Neural crest cell (in vitro differentiated cells): ENCODE results near the gene FARP2. TPM values are rescaled to one million over a fixed set of nuclear protein-coding genes. Genes with fewer than 3 reads are reported as not detected.
"Not testable (repeated sequence)": the region's sequence is repeated elsewhere in the genome, so short reads cannot be mapped to it uniquely, and the experiment has no call there.

ENCODE experiments used
- DNase-seq: peaks from one replicate; pipeline ENCODE4 v3.0.0; 2021; ENCODE audit warnings: low read depth, mixed read lengths, low spot score
- H3K27ac Mint-ChIP-seq: one replicate; pipeline ENCODE4 v1.8.0; 2021; ENCODE audit warnings: mild to moderate bottlenecking, mixed read lengths; ENCODE audit not compliant: unreplicated experiment
- H3K27me3 Mint-ChIP-seq: 2 replicates; pipeline ENCODE4 v1.8.0; 2021; ENCODE audit warnings: low read depth, mild to moderate bottlenecking, mixed read lengths
- H3K36me3 Mint-ChIP-seq: 2 replicates; pipeline ENCODE4 v1.8.0; 2021; ENCODE audit warnings: low read depth, mild to moderate bottlenecking, mixed read lengths
- H3K4me1 Mint-ChIP-seq: 2 replicates; pipeline ENCODE4 v1.8.0; 2021; ENCODE audit warnings: mixed read lengths
- H3K4me3 Mint-ChIP-seq: one replicate; pipeline ENCODE4 v1.8.0; 2021; ENCODE audit warnings: mild to moderate bottlenecking, mixed read lengths
- H3K9me3 Mint-ChIP-seq: 2 replicates; pipeline ENCODE4 v1.8.0; 2021; ENCODE audit warnings: mixed read lengths
- CTCF ChIP-seq: fragments of 200-600 bp; sonication (generic); conservative IDR thresholded peaks from 2 replicates; pipeline ENCODE4 v1.5.0; 2021; ENCODE audit warnings: antibody characterized with exemption, mild to moderate bottlenecking
- total RNA-seq: library from RNA; stranded (reverse); gene quantifications from 2 replicates; pipeline ENCODE4 v1.2.1, GENCODE V29; 2021

FARP2 gene
- total RNA-seq, 1 donor from 2014 or later: 36.1 TPM

- TF ChIP-seq CTCF: no peak
- Mint-ChIP-seq H3K9me3 (no peaks in the 10 kb centered on the region), H3K4me3 (no peak overlapping the region), H3K27ac (no peak overlapping the region), H3K27me3 (no peaks in the 10 kb centered on the region), H3K36me3 (peaks cover 7% of the 10 kb centered on the region), H3K4me1 (peaks cover 21% of the 10 kb centered on the region)
- DNase-seq: no peak
Measured at GRCh38 chr2:241381872-241382271, 25.8 kb downstream of the FARP2 start.

GRCh38 chr2:241385450-241385849 lies 29.4 kb downstream of the FARP2 start:
- not testable (repeated sequence) for H3K9me3 Mint-ChIP-seq, H3K4me1 Mint-ChIP-seq, H3K27me3 Mint-ChIP-seq, H3K27ac Mint-ChIP-seq, H3K4me3 Mint-ChIP-seq, DNase-seq
- peak; percentile 20 for TF ChIP-seq CTCF
- peaks cover 13% of the 10 kb centered on the region for H3K36me3 Mint-ChIP-seq

- no peak for TF ChIP-seq CTCF
- no peaks in the 10 kb centered on the region for H3K9me3 Mint-ChIP-seq
- H3K4me3 Mint-ChIP-seq: no peak overlapping the region
- H3K27ac Mint-ChIP-seq: no peak overlapping the region
- H3K4me1 Mint-ChIP-seq: peaks cover 8% of the 10 kb centered on the region
- DNase-seq: no peak
- H3K27me3 Mint-ChIP-seq: no peaks in the 10 kb centered on the region
- H3K36me3 Mint-ChIP-seq: peaks cover 13% of the 10 kb centered on the region
Measured at GRCh38 chr2:241386519-241386918, 30.4 kb downstream of the FARP2 start.

- H3K4me3 Mint-ChIP-seq: no peak overlapping the region
- no peak for TF ChIP-seq CTCF
- H3K27me3 Mint-ChIP-seq: no peaks in the 10 kb centered on the region
- no peak overlapping the region for H3K27ac Mint-ChIP-seq
- no peak for DNase-seq
- peaks cover 25% of the 10 kb centered on the region for H3K4me1 Mint-ChIP-seq
- H3K36me3 Mint-ChIP-seq: peaks cover 9% of the 10 kb centered on the region
- no peaks in the 10 kb centered on the region for H3K9me3 Mint-ChIP-seq
Measured at GRCh38 chr2:241389697-241390096, 33.6 kb downstream of the FARP2 start.

- TF ChIP-seq CTCF: no peak
- H3K27ac Mint-ChIP-seq: no peak overlapping the region
Measured at GRCh38 chr2:241390301-241391206, 34.5 kb downstream of the FARP2 start.

More at GRCh38 chr2:241390301-241391206, 34.5 kb downstream of the FARP2 start:
- H3K36me3 Mint-ChIP-seq: peaks cover 14% of the 10 kb centered on the region
- no peak for DNase-seq
- H3K27me3 Mint-ChIP-seq: no peaks in the 10 kb centered on the region
- no peak overlapping the region for H3K4me3 Mint-ChIP-seq
- H3K9me3 Mint-ChIP-seq: no peaks in the 10 kb centered on the region
- H3K4me1 Mint-ChIP-seq: peaks cover 25% of the 10 kb centered on the region
